Endothelial cell of umbilical vein (primary cell): ENCODE data around the gene PDE1C. TPM values are rescaled to one million over a fixed set of nuclear protein-coding genes. Genes with fewer than 3 reads are reported as not detected.

Experiments
- BruUV-seq: library from RNA; stranded (reverse); fragments of 400-500 nt; replicated peaks from 2 replicates; lab custom pipeline; 2021; lab: Mats Ljungman, UMichigan
- CTCF ChIA-PET: fragments of 300-600, 350-600 bp; sonication (Branson Sonifier 250); formaldehyde crosslinking; loops from one replicate; lab custom pipeline; 2021; ENCODE audit warnings: antibody characterized with exemption, inconsistent platforms; lab: Charles Lee
- POLR2A ChIA-PET: fragments of 300-600, 350-600 bp; sonication (Branson Sonifier 250); formaldehyde crosslinking; loops from one replicate; lab custom pipeline; 2021; ENCODE audit warnings: antibody characterized with exemption, inconsistent platforms; lab: Charles Lee
- DNase-seq: peaks from one replicate; pipeline ENCODE4 v3.0.0-alpha.2; 2011; ENCODE audit warnings: low read depth, low spot score
- FAIRE-seq: peaks from 2 replicates; lab custom pipeline; 2011; peaks lifted over from hg19 to GRCh38; lab: Jason Lieb, UNC
- H2AFZ ChIP-seq: 2 replicates; pipeline ENCODE4 v1.6.0; 2012; ENCODE audit warnings: low read depth, low read length, control low read depth, inconsistent platforms
- H3K27ac ChIP-seq: 2 replicates; pipeline ENCODE4 v1.5.1; 2011; ENCODE audit warnings: low read depth, mild to moderate bottlenecking, control low read depth, low read length, moderate library complexity; ENCODE audit not compliant: insufficient read depth
- H3K27me3 ChIP-seq, 2 experiments: 2 replicates each; pipeline versions ENCODE4 v1.6.0 to v1.6.1; 2011; ENCODE audit warnings: low read length in 2 of 2, mixed read lengths in 1 of 2; ENCODE audit not compliant: control insufficient read depth in 2 of 2, insufficient read depth in 2 of 2
- H3K36me3 ChIP-seq, 2 experiments: 2 replicates in 1 of 2; 3 replicates in 1 of 2; pipeline ENCODE4 v1.5.1; 2011; ENCODE audit warnings: low read length in 2 of 2, mild to moderate bottlenecking in 1 of 2, moderate library complexity in 1 of 2; ENCODE audit not compliant: control insufficient read depth in 2 of 2, insufficient read depth in 2 of 2; ENCODE audit errors: extremely low read depth in 1 of 2
- H3K4me1 ChIP-seq: 3 replicates; pipeline ENCODE4 v1.5.1; 2011; ENCODE audit warnings: mild to moderate bottlenecking, low read length; ENCODE audit not compliant: control insufficient read depth, insufficient read depth; ENCODE audit errors: extremely low read depth
- H3K4me2 ChIP-seq: 2 replicates; pipeline ENCODE4 v1.6.1; 2011; ENCODE audit warnings: low read length, control low read depth, mixed read lengths; ENCODE audit not compliant: insufficient read depth
- H3K4me3 ChIP-seq, 3 experiments: fragments of 200-600 bp in 1 of 3; sonication (generic), shearing (Covaris generic) in 1 of 3; replicated peaks in 1 of 3; 2 replicates each; pipeline ENCODE4 v1.5.1; 2011 to 2016; ENCODE audit warnings: control low read depth in 3 of 3, low read length in 3 of 3, mild to moderate bottlenecking in 2 of 3, inconsistent platforms in 1 of 3, low read depth in 1 of 3, moderate library complexity in 1 of 3; ENCODE audit not compliant: insufficient read depth in 1 of 3
- H3K79me2 ChIP-seq: 2 replicates; pipeline ENCODE4 v1.6.0; 2012; ENCODE audit warnings: low read length, inconsistent platforms; ENCODE audit not compliant: control insufficient read depth, insufficient read depth
- H3K9ac ChIP-seq: replicated peaks from 2 replicates; pipeline ENCODE3; 2011; ENCODE audit warnings: low read length, control low read depth; ENCODE audit not compliant: insufficient read depth; ENCODE audit errors: extremely low read depth
- H3K9me1 ChIP-seq: replicated peaks from 3 replicates; pipeline ENCODE4 v1.6.0; 2011; ENCODE audit warnings: mild to moderate bottlenecking, low read length; ENCODE audit not compliant: control insufficient read depth, insufficient read depth; ENCODE audit errors: extremely low read depth
- H3K9me3 ChIP-seq: replicated peaks from 2 replicates; pipeline ENCODE4 v1.5.1; 2012; ENCODE audit warnings: low read length, inconsistent platforms; ENCODE audit not compliant: control insufficient read depth, insufficient read depth
- H4K20me1 ChIP-seq: replicated peaks from 2 replicates; pipeline ENCODE3; 2011; ENCODE audit warnings: mild to moderate bottlenecking, low read length; ENCODE audit not compliant: control insufficient read depth, insufficient read depth; ENCODE audit errors: extremely low read depth
- EZH2 ChIP-seq: IDR thresholded peaks from 2 replicates; pipeline ENCODE4 v1.6.1; 2012; ENCODE audit warnings: borderline replicate concordance, low read depth, mild to moderate bottlenecking, moderate library complexity, low read length, inconsistent platforms; ENCODE audit not compliant: severe bottlenecking
- FOS ChIP-seq: IDR thresholded peaks from 2 replicates; pipeline ENCODE4 v1.6.1; 2011; ENCODE audit warnings: mild to moderate bottlenecking, low read length, moderate library complexity, borderline replicate concordance; ENCODE audit not compliant: insufficient read depth
- GATA2 ChIP-seq: IDR thresholded peaks from 2 replicates; pipeline ENCODE4 v1.7.0; 2011; ENCODE audit warnings: low read depth, mild to moderate bottlenecking, moderate library complexity, mixed read lengths, low read length; ENCODE audit not compliant: insufficient read length, insufficient read depth
- JUN ChIP-seq: IDR thresholded peaks from 2 replicates; pipeline ENCODE4 v1.6.1; 2011; ENCODE audit warnings: borderline replicate concordance, low read depth; ENCODE audit not compliant: insufficient read length, insufficient read depth
- MYC ChIP-seq: IDR thresholded peaks from one replicate; pipeline ENCODE4 v1.6.1; 2011; ENCODE audit warnings: mild to moderate bottlenecking, low read depth, low read length
- POLR2A ChIP-seq: IDR thresholded peaks from 2 replicates; pipeline ENCODE4 v1.6.1; 2012; ENCODE audit warnings: low read depth, mild to moderate bottlenecking, control low read depth, low read length
- POLR2AphosphoS5 ChIP-seq: IDR thresholded peaks from 2 replicates; pipeline ENCODE4 v1.6.1; 2012; ENCODE audit warnings: low read depth, mild to moderate bottlenecking, control low read depth, low read length, moderate library complexity; ENCODE audit not compliant: insufficient read depth
- dilution Hi-C: fragments of 300-500 bp; cut with MboI; formaldehyde crosslinking; loops from one replicate; pipeline ENCODE4 v1.15.0; 2019; ENCODE audit warnings: low sequenced_read_pairs; ENCODE audit not compliant: extremely low pct_ligation_motif_present
- intact Hi-C: fragments of 100-400 bp; cut with micrococcal nuclease; formaldehyde crosslinking; loops from one replicate; pipeline ENCODE4 v1.10.0; 2022
- polyA plus RNA-seq, 4 experiments: library from polyadenylated mRNA; depleted of rRNA in 3 of 4; stranded (reverse) in 3 of 4; unstranded in 1 of 4; fragments of >200 nt; gene quantifications; 2 replicates each; pipeline versions ENCODE4 v1.2.1 to v1.2.3, GENCODE V29; 2011 to 2012; ENCODE audit warnings: missing spikeins in 1 of 4
- total RNA-seq: library from RNA; stranded (reverse); gene quantifications from 2 replicates; pipeline ENCODE4 v1.2.3, GENCODE V29; 2021
- TF ChIP-seq, protein P1 (sequence below), 2 donors: IDR thresholded peaks; 1 replicate in 1 of 2; 2 replicates in 1 of 2; pipeline ENCODE4 v1.5.1; 2011; ENCODE audit warnings: low read length in 2 of 2, mild to moderate bottlenecking in 2 of 2, moderate library complexity in 2 of 2, control low read depth in 1 of 2, inconsistent platforms in 1 of 2, low read depth in 1 of 2; ENCODE audit not compliant: insufficient read depth in 1 of 2; ENCODE audit errors: extremely low read depth in 1 of 2
- TF ChIP-seq, protein P2 (sequence below): IDR thresholded peaks from 2 replicates; pipeline ENCODE4 v1.6.1; 2011; ENCODE audit not compliant: insufficient read depth, insufficient read length

Gene PDE1C
- total and polyA plus RNA-seq, 2 donors (not counting 3 experiments of a cell fraction or from before 2014, with no cell fraction given) = 0.90 to 3.1 TPM

DNA sequence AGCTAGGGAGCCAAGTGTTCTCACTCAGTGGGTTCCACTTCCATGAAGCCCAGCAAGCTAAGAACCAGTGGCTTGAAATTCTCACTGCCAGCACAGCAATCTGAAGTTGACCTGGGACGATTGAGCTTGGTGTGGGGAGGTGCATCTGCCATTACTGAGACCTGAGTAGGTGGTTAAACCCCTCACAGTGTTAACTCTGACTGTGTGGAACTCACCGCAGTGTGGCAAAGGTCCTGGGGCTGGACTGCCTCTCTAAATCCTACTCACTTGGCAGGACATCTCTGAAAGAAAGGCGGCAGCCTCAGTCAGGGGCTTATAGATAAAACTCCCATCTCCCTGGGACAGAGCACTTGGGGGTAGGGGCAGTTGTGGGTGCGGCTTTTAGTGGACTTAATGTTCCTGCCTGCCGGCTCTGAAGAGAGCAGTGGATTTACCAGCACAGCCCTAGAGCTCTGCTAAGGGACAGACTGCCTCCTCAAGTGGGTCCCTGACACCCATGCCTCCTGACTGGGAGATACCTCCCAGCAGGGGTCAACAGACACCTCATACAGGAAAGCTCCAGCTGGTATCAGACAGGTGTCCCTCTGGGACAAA, 143.1 kb downstream of the PDE1C start:
- no peak for DNase-seq
- POLR2A ChIA-PET = no interaction called here
- no TSS peak for BruUV-seq
- Histone ChIP-seq H3K9me1 (no peaks in the 10 kb centered on the region), H3K4me3 (no peak overlapping the region), H3K27me3 (no peaks in the 10 kb centered on the region), H3K27ac (no peak overlapping the region), H3K4me1 (no peaks in the 10 kb centered on the region), H3K9ac (no peak overlapping the region), H4K20me1 (no peaks in the 10 kb centered on the region), H2AFZ (no peak overlapping the region), H3K4me2 (no peak overlapping the region), H3K9me3 (no peaks in the 10 kb centered on the region), H3K36me3 (no peaks in the 10 kb centered on the region), H3K79me2 (no peaks in the 10 kb centered on the region)
- intact Hi-C loops (no loop called here), dilution Hi-C loops (no loop called here)
- CTCF ChIA-PET = no interaction called here
- no peak for FAIRE-seq
- no peak for TF ChIP-seq JUN
- TF ChIP-seq FOS = no peak
- TF ChIP-seq, protein P1, sequence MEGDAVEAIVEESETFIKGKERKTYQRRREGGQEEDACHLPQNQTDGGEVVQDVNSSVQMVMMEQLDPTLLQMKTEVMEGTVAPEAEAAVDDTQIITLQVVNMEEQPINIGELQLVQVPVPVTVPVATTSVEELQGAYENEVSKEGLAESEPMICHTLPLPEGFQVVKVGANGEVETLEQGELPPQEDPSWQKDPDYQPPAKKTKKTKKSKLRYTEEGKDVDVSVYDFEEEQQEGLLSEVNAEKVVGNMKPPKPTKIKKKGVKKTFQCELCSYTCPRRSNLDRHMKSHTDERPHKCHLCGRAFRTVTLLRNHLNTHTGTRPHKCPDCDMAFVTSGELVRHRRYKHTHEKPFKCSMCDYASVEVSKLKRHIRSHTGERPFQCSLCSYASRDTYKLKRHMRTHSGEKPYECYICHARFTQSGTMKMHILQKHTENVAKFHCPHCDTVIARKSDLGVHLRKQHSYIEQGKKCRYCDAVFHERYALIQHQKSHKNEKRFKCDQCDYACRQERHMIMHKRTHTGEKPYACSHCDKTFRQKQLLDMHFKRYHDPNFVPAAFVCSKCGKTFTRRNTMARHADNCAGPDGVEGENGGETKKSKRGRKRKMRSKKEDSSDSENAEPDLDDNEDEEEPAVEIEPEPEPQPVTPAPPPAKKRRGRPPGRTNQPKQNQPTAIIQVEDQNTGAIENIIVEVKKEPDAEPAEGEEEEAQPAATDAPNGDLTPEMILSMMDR (IDR thresholded peaks at IDR 0.05; ENCODE audit: extremely low read depth in 1 of 2, insufficient read depth in 1 of 2, low read depth in 1 of 2, low read length in 2 of 2) = no peak
- no peak for TF ChIP-seq EZH2
- TF ChIP-seq MYC = no peak
- TF ChIP-seq POLR2AphosphoS5 = no peak
- TF ChIP-seq, protein P2, sequence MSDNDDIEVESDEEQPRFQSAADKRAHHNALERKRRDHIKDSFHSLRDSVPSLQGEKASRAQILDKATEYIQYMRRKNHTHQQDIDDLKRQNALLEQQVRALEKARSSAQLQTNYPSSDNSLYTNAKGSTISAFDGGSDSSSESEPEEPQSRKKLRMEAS = no peak
- TF ChIP-seq POLR2A = no peak
- no peak for TF ChIP-seq GATA2
